Left renal cortex interstitium (tissue), 4 donors: ENCODE results near the gene FIBCD1. TPM values are rescaled to one million over a fixed set of nuclear protein-coding genes. Genes with fewer than 3 reads are reported as not detected.
"Not testable (repeated sequence)": the region's sequence is repeated elsewhere in the genome, so short reads cannot be mapped to it uniquely, and the experiment has no call there.

ENCODE experiments used
- DNase-seq, 4 donors: peaks; one replicate each; pipeline ENCODE4 v3.0.0-alpha.2; 2013; ENCODE audit warnings: low read depth in 4 of 4, low spot score in 2 of 4, missing footprints in 1 of 4
- polyA plus RNA-seq, 4 donors: library from polyadenylated mRNA; unstranded; fragments of 120-200 nt; gene quantifications; one replicate each; pipeline ENCODE4 v1.2.1, GENCODE V29; 2013; ENCODE audit not compliant: insufficient read length in 4 of 4

Gene FIBCD1
- polyA plus RNA-seq, 4 donors, result 0.29 to 0.54 (median 0.38) TPM

- no peak for DNase-seq
These were observed 34.7 kb upstream of the FIBCD1 start for GRCh38 chr9:130973686-130974281.

- no peak for DNase-seq
These were observed 34.1 kb upstream of the FIBCD1 start for GRCh38 chr9:130972957-130973685.

- DNase-seq, result no peak
These were observed 33.4 kb upstream of the FIBCD1 start for GRCh38 chr9:130972277-130972956.

- no peak for DNase-seq
These were observed 32.3 kb upstream of the FIBCD1 start for GRCh38 chr9:130971294-130971849.

GRCh38 chr9:130970855-130971254, 31.8 kb upstream of the FIBCD1 start:
- DNase-seq, result no peak

GRCh38 chr9:130970052-130970451, 31.0 kb upstream of the FIBCD1 start:
- no peak for DNase-seq

- no peak for DNase-seq
These were observed 26.6 kb upstream of the FIBCD1 start for GRCh38 chr9:130965680-130966079.

- no peak for DNase-seq
These were observed 24.9 kb upstream of the FIBCD1 start for GRCh38 chr9:130963916-130964315.

GRCh38 chr9:130963337-130963908, 24.4 kb upstream of the FIBCD1 start:
- no peak for DNase-seq

GRCh38 chr9:130962418-130963316, 23.6 kb upstream of the FIBCD1 start:
- DNase-seq, result no peak

- no peak for DNase-seq
These were observed 22.7 kb upstream of the FIBCD1 start for GRCh38 chr9:130961511-130962300.

- DNase-seq, result no peak
These were observed 21.7 kb upstream of the FIBCD1 start for GRCh38 chr9:130960522-130961378.

GRCh38 chr9:130959809-130960334, 20.8 kb upstream of the FIBCD1 start:
- no peak for DNase-seq

- not testable (repeated sequence) for DNase-seq
These were observed 19.5 kb upstream of the FIBCD1 start for GRCh38 chr9:130958564-130958963.

- DNase-seq, result no peak
These were observed 18.6 kb upstream of the FIBCD1 start for GRCh38 chr9:130957451-130958203.

GRCh38 chr9:130956636-130957450, 17.8 kb upstream of the FIBCD1 start:
- DNase-seq, result no peak
